GM08714 (cell line): ENCODE measurements around the gene ZCCHC9.
A peak's percentile ranks its signal among the peaks of the same experiment; 100 is the strongest.
"Not testable (repeated sequence)": the region's sequence is repeated elsewhere in the genome, so short reads cannot be mapped to it uniquely, and the experiment has no call there.

ENCODE experiments used
- H3K4me3 ChIP-seq: fragments of 200-500 bp; sonication (Bioruptor generic); 2 replicates; pipeline ENCODE4 v1.5.1; 2014; ENCODE audit warnings: mild to moderate bottlenecking, low read length, inconsistent platforms
- ZNF274 ChIP-seq: IDR thresholded peaks from 2 replicates; pipeline ENCODE4 v1.6.1; 2012; ENCODE audit warnings: mild to moderate bottlenecking, low read depth, low read length

Gene ZCCHC9

GRCh38 chr5:81301271-81302015 lies at the start of gene ZCCHC9:
Gene ZCCHC9 (plus strand): TSS chr5:81301587. CDS start chr5:81304758, 3,171 bp downstream.
- TF ChIP-seq ZNF274: no peak

GRCh38 chr5:81251922-81252321 lies 49.5 kb upstream of the ZCCHC9 start:
- no peak for TF ChIP-seq ZNF274

More at GRCh38 chr5:81301271-81302015, at the start of gene ZCCHC9:
- peak within 1 kb of the TSS; percentile 92 for H3K4me3 ChIP-seq

GRCh38 chr5:81252904-81253303 lies 48.5 kb upstream of the ZCCHC9 start:
- TF ChIP-seq ZNF274: no peak
- no peak overlapping the region for H3K4me3 ChIP-seq

More at GRCh38 chr5:81251922-81252321, 49.5 kb upstream of the ZCCHC9 start:
- H3K4me3 ChIP-seq: no peak overlapping the region

- H3K4me3 ChIP-seq: no peak overlapping the region
- no peak for TF ChIP-seq ZNF274
These were observed 47.5 kb upstream of the ZCCHC9 start for GRCh38 chr5:81253875-81254274.

- H3K4me3 ChIP-seq: no peak overlapping the region
- TF ChIP-seq ZNF274: no peak
These were observed 46.4 kb upstream of the ZCCHC9 start for GRCh38 chr5:81254886-81255559.

- H3K4me3 ChIP-seq: no peak overlapping the region
- TF ChIP-seq ZNF274: no peak
These were observed 44.6 kb upstream of the ZCCHC9 start for GRCh38 chr5:81256766-81257165.

GRCh38 chr5:81262796-81263195 lies 38.6 kb upstream of the ZCCHC9 start:
- not testable (repeated sequence) for H3K4me3 ChIP-seq

GRCh38 chr5:81265101-81265500 lies 36.3 kb upstream of the ZCCHC9 start:
- H3K4me3 ChIP-seq: no peak overlapping the region
- no peak for TF ChIP-seq ZNF274

- no peak overlapping the region for H3K4me3 ChIP-seq
- no peak for TF ChIP-seq ZNF274
These were observed 32.7 kb upstream of the ZCCHC9 start for GRCh38 chr5:81268521-81269196.

GRCh38 chr5:81269751-81270393 lies 31.5 kb upstream of the ZCCHC9 start:
- H3K4me3 ChIP-seq: no peak overlapping the region
- no peak for TF ChIP-seq ZNF274

- not testable (repeated sequence) for H3K4me3 ChIP-seq
These were observed 30.9 kb upstream of the ZCCHC9 start for GRCh38 chr5:81270394-81271027.

GRCh38 chr5:81283976-81284375 lies 17.4 kb upstream of the ZCCHC9 start:
- no peak for TF ChIP-seq ZNF274
- H3K4me3 ChIP-seq: no peak overlapping the region

GRCh38 chr5:81286059-81286617 lies 15.2 kb upstream of the ZCCHC9 start:
- no peak for TF ChIP-seq ZNF274
- no peak overlapping the region for H3K4me3 ChIP-seq

GRCh38 chr5:81288021-81288433 lies 13.4 kb upstream of the ZCCHC9 start:
- no peak overlapping the region for H3K4me3 ChIP-seq
- no peak for TF ChIP-seq ZNF274
